ENCODE results near the gene ROBO1. TPM values are rescaled to one million over a fixed set of nuclear protein-coding genes. Genes with fewer than 3 reads are reported as not detected.
A peak's percentile ranks its signal among the peaks of the same experiment; 100 is the strongest.
"Not testable (repeated sequence)": the region's sequence is repeated elsewhere in the genome, so short reads cannot be mapped to it uniquely, and the experiment has no call there.

The ROBO1 gene
- total RNA-seq, 8 experiments from 2014 or later: 45.0 to 147 (median 67.8) TPM

- ATAC-seq (replicated peaks in 6 of 8): peak in 6 of 8 experiments; percentile 39 to 71 (median 56)
- Histone ChIP-seq H3K4me1 (replicated peaks in 1 of 2) (peaks cover 0 to 17% of the 10 kb centered on the region in 2 donors), H3K4me3 (no peak overlapping the region), H3K27ac (no peak overlapping the region)
- 50 to 78% (median 59%) methylated on average over 2 to 3 of the region's 3 CpGs; no CpG with 5 or more reads in 5 of the 10 experiments for WGBS, 10 experiments
- in situ Hi-C loops (cut with MboI; ENCODE audit: low pct_unique_long_range_greater_than_20kb in 2 of 9, low sequenced_read_pairs in 9 of 9, unreplicated experiment in 9 of 9): no loop called here
Observed at GRCh38 chr3:78791753-78792152, 976.0 kb downstream of the ROBO1 start.

- peaks cover 0 to 17% of the 10 kb centered on the region in 2 donors for H3K4me1 ChIP-seq (replicated peaks in 1 of 2)
- 90 to 100% (median 100%) methylated on average over 1 to 2 of the region's 2 CpGs for WGBS, 10 experiments
- in situ Hi-C loops (cut with MboI; ENCODE audit: low pct_unique_long_range_greater_than_20kb in 2 of 9, low sequenced_read_pairs in 9 of 9, unreplicated experiment in 9 of 9): no loop called here
Observed at GRCh38 chr3:78788839-78789238, 979.0 kb downstream of the ROBO1 start.

GRCh38 chr3:78785004-78785403 lies 982.8 kb downstream of the ROBO1 start:
- H3K4me3 ChIP-seq: no peak overlapping the region
- 0 to 100% (median 86%) methylated on average over 1 of the region's 1 CpG; no CpG with 5 or more reads in 3 of the 10 experiments for WGBS, 10 experiments
- in situ Hi-C loops (cut with MboI; ENCODE audit: low pct_unique_long_range_greater_than_20kb in 2 of 9, low sequenced_read_pairs in 9 of 9, unreplicated experiment in 9 of 9): no loop called here
- H3K27ac ChIP-seq: no peak overlapping the region
- no peaks in the 10 kb centered on the region for H3K4me1 ChIP-seq (replicated peaks in 1 of 2)
- peak in 2 of 8 experiments; percentile 45 to 46 for ATAC-seq (replicated peaks in 6 of 8)

More at GRCh38 chr3:78788839-78789238, 979.0 kb downstream of the ROBO1 start:
- no peak for ATAC-seq (replicated peaks in 6 of 8)
- H3K27ac ChIP-seq: no peak overlapping the region
- H3K4me3 ChIP-seq: no peak overlapping the region

GRCh38 chr3:78781351-78781750 lies 986.4 kb downstream of the ROBO1 start:
- Histone ChIP-seq H3K4me1 (replicated peaks in 1 of 2) (no peaks in the 10 kb centered on the region), H3K4me3 (no peak overlapping the region), H3K27ac (no peak overlapping the region)
- in situ Hi-C loops (cut with MboI; ENCODE audit: low pct_unique_long_range_greater_than_20kb in 2 of 9, low sequenced_read_pairs in 9 of 9, unreplicated experiment in 9 of 9): no loop called here
- no peak for ATAC-seq (replicated peaks in 6 of 8)

- H3K4me1 ChIP-seq (replicated peaks in 1 of 2): peaks cover 0 to 9% of the 10 kb centered on the region in 2 donors
- WGBS, 10 experiments: 0 to 93% (median 72%) methylated on average over 2 to 5 of the region's 5 CpGs
- no peak overlapping the region for H3K27ac ChIP-seq
- no peak overlapping the region for H3K4me3 ChIP-seq
- in situ Hi-C loops (cut with MboI; ENCODE audit: low pct_unique_long_range_greater_than_20kb in 2 of 9, low sequenced_read_pairs in 9 of 9, unreplicated experiment in 9 of 9): no loop called here
- peak in 3 of 8 experiments; percentile 56 to 92 (median 59) for ATAC-seq (replicated peaks in 6 of 8)
Observed at GRCh38 chr3:78765671-78766485, 1001.9 kb downstream of the ROBO1 start.

GRCh38 chr3:78764634-78765033 lies 1003.2 kb downstream of the ROBO1 start:
- H3K4me1 ChIP-seq (replicated peaks in 1 of 2): peaks cover 0 to 9% of the 10 kb centered on the region in 2 donors
- H3K27ac ChIP-seq: no peak overlapping the region
- 80 to 100% (median 100%) methylated on average over 1 to 3 of the region's 3 CpGs for WGBS, 10 experiments
- ATAC-seq (replicated peaks in 6 of 8): no peak
- in situ Hi-C loops (cut with MboI; ENCODE audit: low pct_unique_long_range_greater_than_20kb in 2 of 9, low sequenced_read_pairs in 9 of 9, unreplicated experiment in 9 of 9): no loop called here
- H3K4me3 ChIP-seq: no peak overlapping the region

- in situ Hi-C loops (cut with MboI; ENCODE audit: low pct_unique_long_range_greater_than_20kb in 2 of 9, low sequenced_read_pairs in 9 of 9, unreplicated experiment in 9 of 9): no loop called here
- WGBS, 10 experiments: 64 to 100% (median 100%) methylated on average over 1 of the region's 1 CpG
- H3K4me1 ChIP-seq (replicated peaks in 1 of 2): peaks cover 2 to 9% of the 10 kb centered on the region in 2 donors
- ATAC-seq (replicated peaks in 6 of 8): no peak
- no peak overlapping the region for H3K4me3 ChIP-seq
- H3K27ac ChIP-seq: no peak overlapping the region
Observed at GRCh38 chr3:78762121-78762520, 1005.7 kb downstream of the ROBO1 start.

- WGBS, 10 experiments: 25 to 100% (median 89%) methylated on average over 2 of the region's 2 CpGs; no CpG with 5 or more reads in 2 of the 10 experiments
- Histone ChIP-seq H3K4me3 (no peak overlapping the region), H3K4me1 (replicated peaks in 1 of 2) (peaks cover 2 to 7% of the 10 kb centered on the region in 2 donors), H3K27ac (no peak overlapping the region)
- no peak for ATAC-seq (replicated peaks in 6 of 8)
- in situ Hi-C loops (cut with MboI; ENCODE audit: low pct_unique_long_range_greater_than_20kb in 2 of 9, low sequenced_read_pairs in 9 of 9, unreplicated experiment in 9 of 9): no loop called here
Observed at GRCh38 chr3:78761126-78761525, 1006.7 kb downstream of the ROBO1 start.

GRCh38 chr3:78757731-78758130 lies 1010.1 kb downstream of the ROBO1 start:
- H3K4me1 ChIP-seq (replicated peaks in 1 of 2): peaks cover 0 to 2% of the 10 kb centered on the region in 2 donors
- H3K4me3 ChIP-seq: no peak overlapping the region
- H3K27ac ChIP-seq: no peak overlapping the region
- in situ Hi-C loops (cut with MboI; ENCODE audit: low pct_unique_long_range_greater_than_20kb in 2 of 9, low sequenced_read_pairs in 9 of 9, unreplicated experiment in 9 of 9): no loop called here
- WGBS, 10 experiments: 47 to 84% (median 76%) methylated on average over 1 to 4 of the region's 4 CpGs; no CpG with 5 or more reads in 2 of the 10 experiments
- peak in 2 of 8 experiments; percentile 21 to 72 for ATAC-seq (replicated peaks in 6 of 8)

GRCh38 chr3:78754066-78754743 lies 1013.6 kb downstream of the ROBO1 start:
- Histone ChIP-seq H3K4me3 (no peak overlapping the region), H3K27ac (no peak overlapping the region), H3K4me1 (replicated peaks in 1 of 2) (peaks cover 0 to 2% of the 10 kb centered on the region in 2 donors)
- peak in 1 of 8 experiments; percentile 39 for ATAC-seq (replicated peaks in 6 of 8)
- 18 to 100% (median 82%) methylated on average over 1 to 3 of the region's 3 CpGs for WGBS, 10 experiments
- in situ Hi-C loops (cut with MboI; ENCODE audit: low pct_unique_long_range_greater_than_20kb in 2 of 9, low sequenced_read_pairs in 9 of 9, unreplicated experiment in 9 of 9): no loop called here

- in situ Hi-C loops (cut with MboI; ENCODE audit: low pct_unique_long_range_greater_than_20kb in 2 of 9, low sequenced_read_pairs in 9 of 9, unreplicated experiment in 9 of 9): no loop called here
- ATAC-seq (replicated peaks in 6 of 8): no peak
- 67 to 100% (median 90%) methylated on average over 1 of the region's 1 CpG; no CpG with 5 or more reads in 4 of the 10 experiments for WGBS, 10 experiments
- Histone ChIP-seq H3K4me1 (replicated peaks in 1 of 2) (no peaks in the 10 kb centered on the region), H3K27ac (no peak overlapping the region), H3K4me3 (no peak overlapping the region)
Observed at GRCh38 chr3:78751266-78751665, 1016.5 kb downstream of the ROBO1 start.

- H3K4me1 ChIP-seq (replicated peaks in 1 of 2); H3K27ac ChIP-seq; H3K4me3 ChIP-seq; ATAC-seq (replicated peaks in 6 of 8); in situ Hi-C loops (cut with MboI; ENCODE audit: low pct_unique_long_range_greater_than_20kb in 2 of 9, low sequenced_read_pairs in 9 of 9, unreplicated experiment in 9 of 9): not testable (repeated sequence)
- WGBS, 10 experiments: 93 to 100% (median 100%) methylated on average over 1 to 3 of the region's 3 CpGs; no CpG with 5 or more reads in 3 of the 10 experiments
Observed at GRCh38 chr3:78750291-78750690, 1017.5 kb downstream of the ROBO1 start.

- in situ Hi-C loops (cut with MboI; ENCODE audit: low pct_unique_long_range_greater_than_20kb in 2 of 9, low sequenced_read_pairs in 9 of 9, unreplicated experiment in 9 of 9): no loop called here
- H3K4me1 ChIP-seq (replicated peaks in 1 of 2): peaks cover 0 to 7% of the 10 kb centered on the region in 2 donors
- ATAC-seq (replicated peaks in 6 of 8): no peak
- no peak overlapping the region for H3K4me3 ChIP-seq
- H3K27ac ChIP-seq: no peak overlapping the region
Observed at GRCh38 chr3:78749056-78749455, 1018.7 kb downstream of the ROBO1 start.
